ENCODE data around the gene ZNF12.
A peak's percentile ranks its signal among the peaks of the same experiment; 100 is the strongest.
"Not testable (repeated sequence)": the region's sequence is repeated elsewhere in the genome, so short reads cannot be mapped to it uniquely, and the experiment has no call there.

Gene ZNF12

GRCh38 chr7:6706666-6707407 is at the start of gene ZNF12:
TSS of gene ZNF12 (minus strand) at chr7:6706947. CDS start at chr7:6705173, 1,774 bp downstream.
- peak; percentile 95 for DNase-seq

GRCh38 chr7:6753964-6754363 is 47.2 kb upstream of the ZNF12 start, which contains the start of gene RSPH10B2:
TSS of gene RSPH10B2 (plus strand) at chr7:6754103. CDS start at chr7:6757678, 3,575 bp downstream.
- DNase-seq: not testable (repeated sequence)

GRCh38 chr7:6750173-6750572 is 43.4 kb upstream of the ZNF12 start:
- not testable (repeated sequence) for DNase-seq

- DNase-seq: not testable (repeated sequence)
Measured at GRCh38 chr7:6749335-6749734, 42.6 kb upstream of the ZNF12 start.

GRCh38 chr7:6744410-6745100 is 37.8 kb upstream of the ZNF12 start:
- DNase-seq: not testable (repeated sequence)

- not testable (repeated sequence) for DNase-seq
Measured at GRCh38 chr7:6738415-6738814, 31.7 kb upstream of the ZNF12 start.

GRCh38 chr7:6730343-6730633 is 23.5 kb upstream of the ZNF12 start:
- no peak for DNase-seq

- peak; percentile 93 for DNase-seq
Measured at GRCh38 chr7:6729492-6730342, 23.0 kb upstream of the ZNF12 start.

GRCh38 chr7:6728893-6729491 is 22.2 kb upstream of the ZNF12 start:
- not testable (repeated sequence) for DNase-seq

GRCh38 chr7:6727663-6728062 is 20.9 kb upstream of the ZNF12 start:
- DNase-seq: no peak

- not testable (repeated sequence) for DNase-seq
Measured at GRCh38 chr7:6726341-6726740, 19.6 kb upstream of the ZNF12 start.

GRCh38 chr7:6725003-6725402 is 18.3 kb upstream of the ZNF12 start:
- no peak for DNase-seq

- DNase-seq: not testable (repeated sequence)
Measured at GRCh38 chr7:6724351-6724750, 17.6 kb upstream of the ZNF12 start.

GRCh38 chr7:6718124-6718523 is 11.4 kb upstream of the ZNF12 start:
- DNase-seq: no peak

GRCh38 chr7:6715898-6716297 is 9.2 kb upstream of the ZNF12 start:
- DNase-seq: not testable (repeated sequence)

- no peak for DNase-seq
Measured at GRCh38 chr7:6714360-6714759, 7.6 kb upstream of the ZNF12 start.

- DNase-seq: no peak
Measured at GRCh38 chr7:6709808-6710207, 3.1 kb upstream of the ZNF12 start.

GRCh38 chr7:6708304-6708703 is 1.6 kb upstream of the ZNF12 start:
- DNase-seq: no peak

- DNase-seq: peak; percentile 36
Measured at GRCh38 chr7:6705959-6706665, 635 bp downstream of the ZNF12 start.

GRCh38 chr7:6701860-6702259 is 4.9 kb downstream of the ZNF12 start:
- DNase-seq: no peak

- no peak for DNase-seq
Measured at GRCh38 chr7:6700793-6701192, 6.0 kb downstream of the ZNF12 start.

GRCh38 chr7:6691609-6692106 is 15.1 kb downstream of the ZNF12 start:
- DNase-seq: no peak

All from EL (cell line).